PFSK-1 (cell line): ENCODE measurements around the gene KRTAP10-12.

Source experiments
- FOXP2 ChIP-seq: optimal IDR thresholded peaks from 2 replicates; pipeline ENCODE3; 2011; ENCODE audit warnings: borderline replicate concordance, control low read depth, inconsistent platforms; ENCODE audit not compliant: insufficient read depth; ENCODE audit errors: extremely low read length, extremely low read depth
- POLR2AphosphoS5 ChIP-seq: IDR thresholded peaks from 2 replicates; pipeline ENCODE4 v1.6.1; 2012; ENCODE audit warnings: low read depth, mild to moderate bottlenecking, control low read depth, low read length, moderate library complexity
- SIN3A ChIP-seq: IDR thresholded peaks from 2 replicates; pipeline ENCODE4 v1.6.1; 2012; ENCODE audit warnings: mild to moderate bottlenecking, low read length, moderate library complexity, borderline replicate concordance; ENCODE audit not compliant: insufficient read depth
- TAF1 ChIP-seq: IDR thresholded peaks from 2 replicates; pipeline ENCODE4 v1.6.1; 2012; ENCODE audit warnings: low read length, control low read depth, borderline replicate concordance; ENCODE audit not compliant: insufficient read depth
- TF ChIP-seq, protein P1 (sequence below), 2 experiments: IDR thresholded peaks; 2 replicates each; pipeline versions ENCODE4 v1.6.1 to v1.8.0; 2011 to 2012; ENCODE audit warnings: low read depth in 2 of 2, low read length in 2 of 2, control low read depth in 1 of 2, inconsistent platforms in 1 of 2, mild to moderate bottlenecking in 1 of 2, moderate library complexity in 1 of 2; ENCODE audit not compliant: insufficient read depth in 1 of 2

KRTAP10-12 gene

DNA sequence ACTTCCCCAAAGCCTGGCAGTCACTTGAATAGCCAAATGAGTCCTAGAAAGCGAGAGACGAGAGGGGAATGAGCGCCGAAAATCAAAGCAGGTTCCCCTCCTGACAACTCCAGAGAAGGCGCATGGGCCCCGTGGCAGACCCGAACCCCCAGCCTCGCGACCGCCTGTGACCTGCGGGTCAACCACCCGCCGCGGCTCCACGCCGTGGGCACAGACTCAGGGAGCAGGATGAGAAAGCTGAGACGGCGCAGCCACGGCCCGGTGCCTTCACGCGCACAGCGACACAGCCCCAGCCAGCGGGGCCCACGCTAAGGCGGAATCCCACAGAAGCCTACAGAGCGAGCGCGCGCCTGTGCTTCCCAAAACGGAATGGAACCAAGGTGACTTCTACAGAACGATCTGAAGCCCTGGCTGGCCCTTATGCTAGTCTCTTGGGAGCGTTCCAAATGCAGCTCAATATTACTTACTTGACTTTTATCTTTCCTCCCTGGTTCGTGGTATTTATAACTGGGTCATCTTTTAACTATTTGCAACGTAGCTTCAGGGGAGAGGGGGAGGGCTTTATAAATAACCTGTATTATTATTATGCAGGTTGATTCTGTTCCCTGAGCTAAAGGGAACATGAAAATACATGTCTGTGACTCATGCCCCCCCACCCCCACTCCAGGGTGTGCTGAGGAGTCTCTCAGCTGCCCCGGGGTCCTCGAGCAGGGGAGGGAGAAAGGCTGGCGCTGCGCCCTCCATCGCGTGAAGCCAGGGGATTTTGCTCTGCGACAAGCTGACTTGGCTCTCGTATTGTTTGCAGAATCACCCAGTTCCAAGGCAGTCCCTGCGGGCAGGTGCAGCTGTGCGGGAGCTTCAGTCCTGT is 12.7 kb downstream of the KRTAP10-12 start:
- TF ChIP-seq POLR2AphosphoS5 = no peak
- TF ChIP-seq FOXP2 = no peak
- no peak for TF ChIP-seq SIN3A
- TF ChIP-seq, protein P1, sequence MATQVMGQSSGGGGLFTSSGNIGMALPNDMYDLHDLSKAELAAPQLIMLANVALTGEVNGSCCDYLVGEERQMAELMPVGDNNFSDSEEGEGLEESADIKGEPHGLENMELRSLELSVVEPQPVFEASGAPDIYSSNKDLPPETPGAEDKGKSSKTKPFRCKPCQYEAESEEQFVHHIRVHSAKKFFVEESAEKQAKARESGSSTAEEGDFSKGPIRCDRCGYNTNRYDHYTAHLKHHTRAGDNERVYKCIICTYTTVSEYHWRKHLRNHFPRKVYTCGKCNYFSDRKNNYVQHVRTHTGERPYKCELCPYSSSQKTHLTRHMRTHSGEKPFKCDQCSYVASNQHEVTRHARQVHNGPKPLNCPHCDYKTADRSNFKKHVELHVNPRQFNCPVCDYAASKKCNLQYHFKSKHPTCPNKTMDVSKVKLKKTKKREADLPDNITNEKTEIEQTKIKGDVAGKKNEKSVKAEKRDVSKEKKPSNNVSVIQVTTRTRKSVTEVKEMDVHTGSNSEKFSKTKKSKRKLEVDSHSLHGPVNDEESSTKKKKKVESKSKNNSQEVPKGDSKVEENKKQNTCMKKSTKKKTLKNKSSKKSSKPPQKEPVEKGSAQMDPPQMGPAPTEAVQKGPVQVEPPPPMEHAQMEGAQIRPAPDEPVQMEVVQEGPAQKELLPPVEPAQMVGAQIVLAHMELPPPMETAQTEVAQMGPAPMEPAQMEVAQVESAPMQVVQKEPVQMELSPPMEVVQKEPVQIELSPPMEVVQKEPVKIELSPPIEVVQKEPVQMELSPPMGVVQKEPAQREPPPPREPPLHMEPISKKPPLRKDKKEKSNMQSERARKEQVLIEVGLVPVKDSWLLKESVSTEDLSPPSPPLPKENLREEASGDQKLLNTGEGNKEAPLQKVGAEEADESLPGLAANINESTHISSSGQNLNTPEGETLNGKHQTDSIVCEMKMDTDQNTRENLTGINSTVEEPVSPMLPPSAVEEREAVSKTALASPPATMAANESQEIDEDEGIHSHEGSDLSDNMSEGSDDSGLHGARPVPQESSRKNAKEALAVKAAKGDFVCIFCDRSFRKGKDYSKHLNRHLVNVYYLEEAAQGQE (IDR thresholded peaks at IDR 0.05; ENCODE audit: insufficient read depth in 1 of 2, low read depth in 2 of 2, low read length in 2 of 2) = no peak
- no peak for TF ChIP-seq TAF1

DNA sequence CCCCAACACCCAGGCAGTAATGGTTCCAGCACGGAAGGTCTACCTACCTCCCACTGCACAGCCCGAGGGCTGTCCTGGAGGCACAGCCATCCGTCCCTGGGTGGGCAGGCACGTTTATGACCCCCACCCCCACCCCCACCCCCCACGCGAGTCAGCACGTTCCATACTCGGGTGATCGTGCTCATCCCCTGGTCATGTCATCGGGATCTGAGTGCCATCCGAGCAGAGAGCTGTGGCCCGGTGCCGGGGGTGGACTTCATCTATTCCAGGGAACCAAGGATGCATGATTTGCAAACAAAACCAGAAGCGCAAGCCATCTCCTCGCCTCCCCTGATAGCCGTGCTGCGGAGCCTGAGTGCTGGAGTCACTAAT is 13.3 kb downstream of the KRTAP10-12 start:
- TF ChIP-seq TAF1 (no peak), FOXP2 (no peak), SIN3A (no peak), POLR2AphosphoS5 (no peak)
- TF ChIP-seq, protein P1 (IDR thresholded peaks at IDR 0.05; ENCODE audit: insufficient read depth in 1 of 2, low read depth in 2 of 2, low read length in 2 of 2) = no peak

DNA sequence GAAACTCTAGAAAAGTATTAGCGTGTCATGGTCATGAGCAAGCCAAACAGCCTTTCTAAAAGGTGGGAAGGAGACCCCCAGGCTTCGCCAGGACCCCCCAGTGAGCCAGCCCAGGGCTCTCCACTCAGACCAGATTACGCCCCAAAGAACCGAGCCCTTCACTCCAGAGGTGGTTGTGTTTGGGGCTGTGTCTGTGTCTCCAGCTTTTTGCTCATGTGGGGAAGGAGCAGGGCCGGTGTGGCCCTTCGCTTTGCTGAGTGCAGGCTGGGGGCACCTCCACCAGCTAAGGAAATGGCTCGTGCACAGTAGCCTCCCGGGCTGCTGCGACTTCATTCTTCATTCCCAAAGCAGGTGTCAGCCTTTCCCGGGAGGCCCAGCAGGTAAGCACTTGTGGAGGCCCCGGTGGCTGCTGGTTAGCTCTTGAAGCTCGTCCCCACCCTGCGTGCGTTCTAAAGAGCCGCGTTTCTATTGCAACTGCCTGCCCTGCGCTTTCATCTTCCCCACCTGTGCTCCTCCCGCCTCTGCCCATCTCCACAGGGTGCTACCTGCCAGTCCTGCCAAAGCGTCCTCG is 13.9 kb downstream of the KRTAP10-12 start:
- TF ChIP-seq POLR2AphosphoS5 (no peak), TAF1 (no peak), SIN3A (no peak), FOXP2 (no peak)
- TF ChIP-seq, protein P1 (IDR thresholded peaks at IDR 0.05; ENCODE audit: insufficient read depth in 1 of 2, low read depth in 2 of 2, low read length in 2 of 2) = no peak

- TF ChIP-seq, protein P1 (IDR thresholded peaks at IDR 0.05; ENCODE audit: insufficient read depth in 1 of 2, low read depth in 2 of 2, low read length in 2 of 2) = no peak
- no peak for TF ChIP-seq TAF1
- TF ChIP-seq POLR2AphosphoS5 = no peak
- TF ChIP-seq SIN3A = no peak
- no peak for TF ChIP-seq FOXP2
Measured at GRCh38 chr21:44711327-44712202, 14.6 kb downstream of the KRTAP10-12 start, which contains the start of gene TSPEAR. Gene TSPEAR, minus strand, starts transcription at chr21:44711572. Its CDS starts 58 bp downstream, at chr21:44711514.
